Activated CD4-positive, alpha-beta T cell treated with anti-CD3 and anti-CD28 coated beads, Interleukin-2, amount 10 ng/mL, durations not matched to agents 24 days and 14 days (primary cell): ENCODE measurements around the gene VARS2. TPM values are rescaled to one million over a fixed set of nuclear protein-coding genes. Genes with fewer than 3 reads are reported as not detected.

Experiments used
- DNase-seq: peaks from one replicate; pipeline ENCODE4 v3.0.0; 2022
- H3K27ac Mint-ChIP-seq: one replicate; pipeline ENCODE4 v1.8.0; 2022; ENCODE audit warnings: mild to moderate bottlenecking, mixed read lengths
- H3K27me3 Mint-ChIP-seq: one replicate; pipeline ENCODE4 v1.8.0; 2022; ENCODE audit warnings: mixed read lengths
- H3K36me3 Mint-ChIP-seq: one replicate; pipeline ENCODE4 v1.8.0; 2022; ENCODE audit warnings: low read depth, mild to moderate bottlenecking, mixed read lengths
- H3K4me1 Mint-ChIP-seq: one replicate; pipeline ENCODE4 v1.8.0; 2021; ENCODE audit warnings: mixed read lengths
- H3K4me3 Mint-ChIP-seq: one replicate; pipeline ENCODE4 v1.8.0; 2022; ENCODE audit warnings: mild to moderate bottlenecking, moderate library complexity, mixed read lengths
- H3K9me3 Mint-ChIP-seq: one replicate; pipeline ENCODE4 v1.8.0; 2021; ENCODE audit warnings: mixed read lengths
- intact Hi-C: fragments of 100-400 bp; cut with micrococcal nuclease; formaldehyde crosslinking; loops from one replicate; pipeline ENCODE4 v1.15.1; 2023
- total RNA-seq: library from RNA; stranded (reverse); gene quantifications from 2 replicates; pipeline ENCODE4 v1.2.3, GENCODE V29; 2022

The VARS2 gene
- total RNA-seq, 1 donor from 2014 or later = 74.8 TPM

- Mint-ChIP-seq H3K9me3 (no peaks in the 10 kb centered on the region), H3K36me3 (no peaks in the 10 kb centered on the region), H3K4me3 (no peak overlapping the region), H3K27me3 (peaks cover 3% of the 10 kb centered on the region), H3K27ac (peak overlapping the region; percentile 31), H3K4me1 (peaks cover 54% of the 10 kb centered on the region)
- intact Hi-C loops = no loop called here
- DNase-seq = no peak
Measured at GRCh38 chr6:30881392-30882203, 32.4 kb upstream of the VARS2 start.

DNA sequence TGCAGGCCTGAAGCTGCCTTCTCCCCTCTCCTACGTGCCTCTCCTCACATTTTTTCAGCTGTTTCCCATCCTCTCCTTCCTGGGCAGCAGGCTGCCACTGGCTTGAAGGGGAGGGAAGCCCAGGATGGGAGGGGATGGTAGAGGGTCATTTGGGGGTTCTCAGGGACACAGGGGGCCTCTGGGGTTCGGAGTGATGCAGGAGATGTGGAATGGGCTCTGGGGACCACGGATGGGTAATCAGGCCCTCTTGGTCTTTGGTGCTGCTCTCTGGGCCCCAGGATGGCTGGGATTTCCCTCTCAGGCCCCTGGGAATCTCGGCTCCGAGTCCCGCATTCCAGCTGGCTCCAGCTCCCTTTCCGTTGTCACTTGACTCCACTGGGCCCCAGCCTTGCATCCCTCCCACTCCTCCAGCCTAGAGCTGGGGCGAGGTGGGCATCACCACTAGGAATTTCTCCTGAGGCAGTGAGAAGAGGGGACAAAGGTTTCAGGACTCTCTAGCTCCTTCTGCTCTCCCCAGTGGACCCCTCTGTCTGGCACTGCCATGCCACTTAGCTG, 31.8 kb upstream of the VARS2 start:
- Mint-ChIP-seq H3K9me3 (no peaks in the 10 kb centered on the region), H3K4me3 (no peak overlapping the region), H3K36me3 (no peaks in the 10 kb centered on the region), H3K27ac (no peak overlapping the region), H3K27me3 (peaks cover 3% of the 10 kb centered on the region), H3K4me1 (peaks cover 50% of the 10 kb centered on the region)
- DNase-seq = no peak
- intact Hi-C loops = no loop called here

GRCh38 chr6:30882759-30883684, 31.0 kb upstream of the VARS2 start:
- Mint-ChIP-seq H3K4me3 (peak overlapping the region; percentile 74), H3K4me1 (peaks cover 45% of the 10 kb centered on the region), H3K27ac (peak overlapping the region; percentile 42), H3K36me3 (no peaks in the 10 kb centered on the region), H3K27me3 (peaks cover 3% of the 10 kb centered on the region), H3K9me3 (no peaks in the 10 kb centered on the region)
- peak; percentile 64 for DNase-seq
- intact Hi-C loops = no loop called here

DNA sequence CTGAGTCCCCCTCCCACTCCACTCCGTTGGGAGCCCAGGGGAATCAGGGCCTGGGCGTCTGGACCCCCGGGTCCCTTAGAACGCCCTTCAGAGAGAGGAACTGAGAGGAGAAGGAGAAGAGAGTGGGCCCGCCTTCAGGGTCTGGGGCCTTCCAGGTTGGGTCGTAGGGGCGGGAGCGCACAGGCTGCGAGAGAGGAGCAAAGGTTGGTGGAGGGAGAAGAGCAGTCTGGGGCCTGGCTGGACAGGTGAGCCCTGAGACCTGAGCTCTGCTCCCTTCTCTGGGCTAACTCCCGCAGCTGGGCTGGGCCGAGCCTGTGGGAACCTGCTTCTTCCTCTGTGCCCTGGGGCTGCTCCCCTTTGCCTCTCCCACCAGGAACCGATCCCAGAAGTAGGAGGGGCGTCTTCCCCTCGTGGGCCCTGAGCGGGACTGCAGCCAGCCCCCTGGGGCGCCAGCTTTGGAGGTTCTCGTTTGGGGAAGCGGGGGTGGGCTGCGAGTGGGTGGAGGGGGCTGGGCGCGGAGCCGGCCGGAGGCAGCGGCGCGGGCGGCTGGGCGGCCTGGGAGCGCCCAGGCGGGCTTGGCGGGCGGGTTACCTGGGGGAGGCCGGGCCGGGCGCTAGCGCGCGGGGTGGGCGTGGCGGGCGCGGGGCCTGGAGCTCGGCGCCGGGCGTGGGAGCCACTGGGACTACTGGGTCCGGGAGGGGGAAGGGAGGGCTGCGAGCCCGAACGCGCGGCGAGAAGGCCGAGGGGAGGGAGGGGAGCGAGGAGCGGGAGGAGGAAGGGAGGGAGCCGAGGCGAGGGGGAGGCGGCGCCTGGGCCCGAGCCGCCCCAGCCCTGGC, 30.1 kb upstream of the VARS2 start, which contains the start of gene DDR1:
DDR1 (plus strand) TSS at position 835 of the 836 bp plus-strand sequence. CDS start 4,211 bp downstream, outside the sequence.
- Mint-ChIP-seq H3K36me3 (no peaks in the 10 kb centered on the region), H3K4me1 (peaks cover 38% of the 10 kb centered on the region), H3K27me3 (peaks cover 3% of the 10 kb centered on the region), H3K4me3 (peak within 1 kb of the TSS; percentile 79), H3K9me3 (no peaks in the 10 kb centered on the region), H3K27ac (peak within 1 kb of the TSS; percentile 71)
- intact Hi-C loops = loop anchor here (2.0 kb wide), 1 partner anchor 31 kb away; the partner anchor contains the start of gene VARS2
- DNase-seq = peak; percentile 83

- H3K4me3 Mint-ChIP-seq = peak overlapping the region; percentile 79
- DNase-seq = peak; percentile 84
- peaks cover 34% of the 10 kb centered on the region for H3K4me1 Mint-ChIP-seq
- peak overlapping the region; percentile 71 for H3K27ac Mint-ChIP-seq
- no peaks in the 10 kb centered on the region for H3K9me3 Mint-ChIP-seq
- peaks cover 3% of the 10 kb centered on the region for H3K27me3 Mint-ChIP-seq
- peaks cover 3% of the 10 kb centered on the region for H3K36me3 Mint-ChIP-seq
- intact Hi-C loops = loop anchor here (2.0 kb wide), 1 partner anchor 30 kb away; the partner anchor contains the start of gene VARS2
Measured at GRCh38 chr6:30884521-30885480, 29.2 kb upstream of the VARS2 start.

- Mint-ChIP-seq H3K4me1 (peaks cover 32% of the 10 kb centered on the region), H3K27me3 (peaks cover 3% of the 10 kb centered on the region), H3K27ac (peak overlapping the region; percentile 71), H3K36me3 (peaks cover 4% of the 10 kb centered on the region), H3K4me3 (peak overlapping the region; percentile 79), H3K9me3 (no peaks in the 10 kb centered on the region)
- intact Hi-C loops = loop anchor here (2.0 kb wide), 1 partner anchor 29 kb away; the partner anchor contains the start of gene VARS2
- DNase-seq = peak; percentile 67
Measured at GRCh38 chr6:30885481-30885998, 28.5 kb upstream of the VARS2 start.

GRCh38 chr6:30885999-30886896, 27.8 kb upstream of the VARS2 start:
- Mint-ChIP-seq H3K9me3 (no peaks in the 10 kb centered on the region), H3K4me3 (peak overlapping the region; percentile 79), H3K36me3 (peaks cover 4% of the 10 kb centered on the region), H3K4me1 (peaks cover 31% of the 10 kb centered on the region), H3K27me3 (peaks cover 2% of the 10 kb centered on the region), H3K27ac (peak overlapping the region; percentile 71)
- peak; percentile 72 for DNase-seq
- intact Hi-C loops = loop anchor here (2.0 kb wide), 1 partner anchor 29 kb away; the partner anchor contains the start of gene VARS2

GRCh38 chr6:30886897-30887255, 27.2 kb upstream of the VARS2 start:
- Mint-ChIP-seq H3K27ac (no peak overlapping the region), H3K4me3 (no peak overlapping the region), H3K4me1 (peaks cover 29% of the 10 kb centered on the region), H3K9me3 (no peaks in the 10 kb centered on the region), H3K27me3 (no peaks in the 10 kb centered on the region), H3K36me3 (peaks cover 4% of the 10 kb centered on the region)
- DNase-seq = no peak
- intact Hi-C loops = no loop called here

- intact Hi-C loops = no loop called here
- H3K27me3 Mint-ChIP-seq = no peaks in the 10 kb centered on the region
- H3K4me3 Mint-ChIP-seq = no peak overlapping the region
- H3K36me3 Mint-ChIP-seq = peaks cover 6% of the 10 kb centered on the region
- peaks cover 25% of the 10 kb centered on the region for H3K4me1 Mint-ChIP-seq
- H3K27ac Mint-ChIP-seq = no peak overlapping the region
- no peaks in the 10 kb centered on the region for H3K9me3 Mint-ChIP-seq
- DNase-seq = no peak
Measured at GRCh38 chr6:30887901-30888815, 25.9 kb upstream of the VARS2 start.

GRCh38 chr6:30888816-30889495, 25.1 kb upstream of the VARS2 start:
- H3K9me3 Mint-ChIP-seq = no peaks in the 10 kb centered on the region
- peaks cover 6% of the 10 kb centered on the region for H3K36me3 Mint-ChIP-seq
- H3K27ac Mint-ChIP-seq = no peak overlapping the region
- no peaks in the 10 kb centered on the region for H3K27me3 Mint-ChIP-seq
- intact Hi-C loops = no loop called here
- peaks cover 19% of the 10 kb centered on the region for H3K4me1 Mint-ChIP-seq
- no peak for DNase-seq
- no peak overlapping the region for H3K4me3 Mint-ChIP-seq
